AG08396 (cell line): Measurements from ENCODE around the gene SMKR1.
"Not testable (repeated sequence)": the region's sequence is repeated elsewhere in the genome, so short reads cannot be mapped to it uniquely, and the experiment has no call there.

Experiments
- DNase-seq: peaks from one replicate; pipeline ENCODE4 v3.0.0; 2012; ENCODE audit warnings: low spot score, mixed read lengths

SMKR1 gene

DNA sequence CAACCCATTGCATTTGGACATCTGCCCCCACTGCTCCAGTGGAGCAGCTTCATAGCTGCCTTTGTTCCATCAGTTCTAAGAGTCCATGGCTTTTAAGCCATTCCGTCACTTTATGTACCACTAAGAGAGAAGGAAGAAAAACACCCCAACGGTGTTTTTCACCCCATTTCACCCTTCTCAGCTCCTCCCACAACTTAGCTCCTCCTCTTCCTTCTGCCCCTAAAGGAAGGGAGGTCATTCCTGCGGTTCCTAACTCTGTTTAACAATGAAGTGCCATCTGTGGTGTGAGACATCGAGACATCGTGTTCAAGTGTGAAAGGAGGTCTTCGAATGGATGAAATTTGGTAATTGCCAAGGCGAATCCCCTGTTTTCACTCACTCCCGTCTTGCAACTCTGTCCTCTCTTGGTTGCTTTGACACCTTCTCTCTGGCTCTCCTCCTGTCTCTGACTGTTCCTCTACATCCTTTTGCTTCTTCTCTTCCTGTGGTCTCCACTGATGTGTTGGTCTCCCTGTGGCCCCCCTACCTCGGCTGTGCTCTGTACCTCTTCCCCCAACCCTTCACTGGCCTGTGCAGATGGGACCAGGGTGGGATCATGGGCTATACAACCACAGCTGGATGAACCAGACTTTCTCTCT lies 23.0 kb downstream of the SMKR1 start:
- DNase-seq, result no peak

DNA sequence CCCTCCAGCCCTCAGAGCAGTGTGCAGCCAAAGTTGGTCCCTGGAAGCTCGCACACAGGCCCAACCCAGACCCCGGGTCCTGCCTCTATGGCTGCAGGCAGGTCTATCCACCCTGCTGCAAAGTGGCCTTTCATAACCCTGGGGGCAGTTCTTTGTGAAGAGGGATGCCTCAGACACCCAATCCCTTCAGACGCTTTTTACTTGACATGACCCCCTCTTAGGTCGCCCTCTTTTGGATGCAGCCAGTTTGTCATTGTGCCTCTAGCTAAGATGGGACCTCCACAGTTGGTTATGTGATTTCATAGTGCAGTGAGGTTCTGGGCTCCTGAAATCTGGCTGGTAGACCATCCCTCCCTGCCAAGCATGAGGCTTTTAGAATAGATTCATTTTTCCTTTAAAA lies 27.3 kb downstream of the SMKR1 start:
- no peak for DNase-seq

DNA sequence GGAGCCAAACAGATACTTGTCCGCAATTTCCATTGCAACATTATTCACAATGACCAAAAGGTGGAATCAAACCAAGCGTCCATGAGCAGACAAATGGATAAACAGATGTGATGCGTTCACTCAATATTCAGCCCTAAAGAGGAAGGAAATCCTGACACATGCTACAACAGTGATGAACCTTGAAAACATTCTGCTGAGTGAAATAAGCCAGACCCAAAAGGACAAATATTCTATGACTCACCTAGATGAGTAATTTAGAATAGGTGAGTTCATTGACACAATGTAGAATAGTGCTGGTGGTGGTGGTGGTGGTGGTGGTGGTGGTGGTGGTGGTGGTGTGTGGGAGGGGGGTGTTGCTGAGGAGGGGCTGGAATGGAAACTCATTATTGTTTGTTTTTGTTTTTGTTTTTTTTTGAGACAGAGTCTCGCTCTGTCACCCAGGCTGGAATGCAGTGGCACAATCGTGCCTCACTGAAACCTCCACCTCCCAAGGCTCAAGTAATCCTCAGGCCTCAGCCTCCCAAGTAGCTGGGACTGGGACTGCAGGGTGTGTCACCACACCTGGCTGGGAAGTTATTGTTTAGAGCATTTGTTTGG lies 28.6 kb downstream of the SMKR1 start:
- DNase-seq, result no peak

GRCh38 chr7:129531721-129532120 lies 29.4 kb downstream of the SMKR1 start:
- no peak for DNase-seq

DNA sequence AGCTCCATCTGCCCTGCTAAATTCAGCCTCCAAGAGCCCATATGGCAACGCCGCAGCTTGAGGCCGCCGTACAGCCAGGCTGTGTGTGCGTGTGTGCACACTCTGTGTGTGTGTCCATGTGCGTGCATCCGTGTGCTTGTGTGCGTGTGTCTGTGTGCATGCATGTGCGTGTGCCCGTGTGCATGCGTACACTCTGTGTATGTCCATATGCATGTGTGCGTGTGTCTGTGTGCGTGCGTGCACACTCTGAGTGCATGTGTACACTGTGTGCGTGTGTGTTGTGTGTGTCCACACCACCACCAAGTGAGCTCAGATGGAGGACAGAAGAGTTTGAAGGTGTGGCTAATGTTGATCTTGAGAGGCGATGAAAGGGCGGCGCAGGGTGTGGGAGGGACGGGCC lies 30.0 kb downstream of the SMKR1 start:
- no peak for DNase-seq

DNA sequence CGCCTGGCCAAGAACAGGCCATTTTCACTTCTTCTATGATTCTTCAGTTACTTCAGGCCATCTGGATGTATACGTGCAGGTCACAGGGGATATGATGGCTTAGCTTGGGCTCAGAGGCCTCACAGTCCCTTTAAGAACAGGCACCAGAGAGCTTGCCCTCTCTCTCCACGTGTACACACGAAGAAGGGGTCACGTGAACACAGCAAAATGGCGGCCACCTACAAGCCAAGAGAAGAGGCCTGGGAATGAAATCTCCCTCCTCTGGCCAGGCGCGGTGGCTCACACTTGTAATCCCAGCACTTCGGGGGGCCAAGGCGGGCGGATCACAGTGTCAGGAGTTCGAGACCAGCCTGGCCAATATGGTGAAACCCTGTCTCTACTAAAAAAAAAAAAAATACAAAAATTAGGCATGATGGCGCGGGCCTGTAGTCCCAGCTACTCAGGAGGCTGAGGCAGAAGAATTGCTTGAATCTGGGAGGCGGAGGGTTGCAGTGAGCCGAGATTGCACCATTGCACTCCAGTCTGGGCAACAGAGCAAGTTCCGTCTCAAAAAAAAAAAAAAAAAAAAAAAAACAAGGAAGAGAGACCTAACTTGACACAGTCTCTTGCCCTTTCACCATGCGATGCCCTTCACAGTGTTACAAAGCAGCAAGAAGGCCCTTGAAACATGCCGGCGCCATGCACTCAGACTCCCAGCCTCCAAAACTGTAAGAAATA lies 32.4 kb downstream of the SMKR1 start:
- not testable (repeated sequence) for DNase-seq

DNA sequence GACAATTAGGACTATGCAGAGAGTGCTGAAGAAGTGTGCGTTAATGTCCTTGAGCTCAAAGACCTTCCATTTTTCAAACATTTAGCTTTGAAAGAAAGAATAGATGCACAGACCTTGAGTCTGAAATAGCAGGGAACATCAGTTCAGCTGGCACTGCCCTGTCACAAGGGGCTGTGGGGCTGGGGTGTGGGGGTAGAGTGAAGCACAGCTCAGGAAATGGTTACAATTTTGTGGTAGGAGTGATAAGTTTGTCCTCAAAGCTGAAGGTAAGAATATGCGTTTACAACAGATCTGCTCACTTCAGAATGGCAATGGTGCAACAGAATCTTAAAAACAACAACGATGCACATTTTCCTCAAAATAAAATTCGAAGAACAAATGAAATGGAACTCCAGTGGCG lies 33.6 kb downstream of the SMKR1 start:
- DNase-seq, result no peak

DNA sequence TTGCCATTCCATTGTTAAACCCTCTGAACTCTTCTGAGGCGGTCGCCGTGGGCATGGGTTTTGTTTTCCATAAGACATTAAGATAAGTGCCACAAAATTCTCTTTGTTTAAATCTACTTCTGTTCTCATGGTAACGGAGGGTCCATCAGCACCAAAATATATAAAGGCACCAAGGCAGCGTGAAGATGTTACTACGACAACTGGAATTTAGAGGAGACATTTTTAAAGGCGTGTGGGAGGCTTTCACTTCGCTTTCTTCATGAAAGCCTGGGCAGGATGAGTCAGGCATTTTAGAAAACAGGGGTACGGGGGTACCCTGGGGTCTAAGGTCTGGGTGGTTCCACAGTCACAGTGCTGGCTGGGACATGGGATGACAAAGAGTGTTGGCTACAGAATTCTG lies 34.0 kb downstream of the SMKR1 start:
- no peak for DNase-seq

GRCh38 chr7:129538790-129539189 lies 36.5 kb downstream of the SMKR1 start:
- DNase-seq, result no peak

- no peak for DNase-seq
These were observed 38.0 kb downstream of the SMKR1 start for GRCh38 chr7:129540340-129540739.

DNA sequence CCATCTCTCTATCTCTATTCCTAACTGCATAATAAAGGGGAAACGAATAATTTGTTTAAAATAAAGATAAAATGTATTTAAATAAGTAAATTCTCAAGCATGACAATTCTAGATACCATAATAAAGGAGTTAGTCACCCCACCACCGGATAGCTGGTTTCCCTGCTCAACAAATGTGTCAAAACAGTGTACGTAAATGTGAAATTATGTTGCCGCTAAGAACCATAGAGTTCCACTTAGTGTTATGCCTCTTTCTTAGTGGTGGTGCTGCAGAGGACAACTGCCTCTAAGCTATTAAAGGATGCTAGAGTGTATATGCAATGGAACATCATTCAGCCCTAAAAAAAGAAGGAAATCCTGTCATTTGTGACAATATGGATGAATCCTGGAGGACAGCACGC lies 42.4 kb downstream of the SMKR1 start:
- no peak for DNase-seq

- DNase-seq, result no peak
These were observed 48.5 kb downstream of the SMKR1 start for GRCh38 chr7:129550693-129551360.

DNA sequence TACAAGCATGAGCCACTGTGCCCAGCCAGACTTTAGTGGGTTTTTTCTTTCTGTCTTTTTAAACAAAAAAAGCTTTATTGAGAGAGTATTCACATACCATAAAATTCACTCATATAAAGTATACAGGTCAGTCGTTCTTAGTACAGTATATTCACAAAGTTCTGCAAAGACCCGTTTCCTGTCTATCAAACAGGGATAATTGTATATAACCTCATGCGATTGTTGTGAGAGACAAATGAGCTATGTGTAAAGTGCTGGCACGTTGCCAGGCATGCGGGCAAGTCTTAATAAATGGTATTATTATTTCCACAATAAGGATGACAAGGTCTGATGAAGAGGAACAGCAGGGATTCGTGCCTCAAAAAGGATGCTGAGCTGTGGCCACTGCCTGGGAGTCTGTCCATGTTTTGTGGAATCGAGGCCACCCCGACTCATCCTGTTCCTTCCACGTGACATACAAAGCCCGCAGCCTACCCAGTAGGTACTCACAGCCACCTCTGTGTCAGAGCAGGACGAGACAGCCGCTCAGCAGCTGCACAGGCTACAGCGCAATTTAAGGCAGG lies 51.6 kb downstream of the SMKR1 start:
- DNase-seq, result peak; percentile 26

DNA sequence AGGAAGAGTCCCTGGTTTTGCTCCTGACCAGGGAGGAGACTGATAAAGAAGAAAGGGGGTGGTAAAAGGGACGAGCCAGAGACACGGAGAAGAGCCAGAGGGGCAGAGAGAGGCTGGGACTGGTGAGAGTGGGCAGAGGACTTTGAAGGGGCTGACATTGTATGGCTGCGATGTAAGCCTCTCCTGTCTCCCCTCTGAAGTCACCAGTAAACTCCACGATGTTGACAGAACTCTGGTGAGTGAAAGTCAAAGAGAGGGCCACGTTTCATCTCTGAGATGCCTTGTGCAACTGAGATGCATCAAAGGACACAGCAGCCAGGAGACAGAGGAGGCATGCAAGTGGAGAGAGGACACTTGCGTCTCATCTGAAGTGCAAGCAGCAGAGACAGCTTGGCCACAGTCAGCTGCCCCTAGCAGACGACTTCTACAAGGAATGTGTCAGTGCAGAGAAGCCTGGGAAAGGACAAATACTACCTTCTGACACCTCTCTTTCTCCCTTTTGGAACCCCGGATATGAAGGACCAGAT lies 54.3 kb downstream of the SMKR1 start:
- no peak for DNase-seq

DNA sequence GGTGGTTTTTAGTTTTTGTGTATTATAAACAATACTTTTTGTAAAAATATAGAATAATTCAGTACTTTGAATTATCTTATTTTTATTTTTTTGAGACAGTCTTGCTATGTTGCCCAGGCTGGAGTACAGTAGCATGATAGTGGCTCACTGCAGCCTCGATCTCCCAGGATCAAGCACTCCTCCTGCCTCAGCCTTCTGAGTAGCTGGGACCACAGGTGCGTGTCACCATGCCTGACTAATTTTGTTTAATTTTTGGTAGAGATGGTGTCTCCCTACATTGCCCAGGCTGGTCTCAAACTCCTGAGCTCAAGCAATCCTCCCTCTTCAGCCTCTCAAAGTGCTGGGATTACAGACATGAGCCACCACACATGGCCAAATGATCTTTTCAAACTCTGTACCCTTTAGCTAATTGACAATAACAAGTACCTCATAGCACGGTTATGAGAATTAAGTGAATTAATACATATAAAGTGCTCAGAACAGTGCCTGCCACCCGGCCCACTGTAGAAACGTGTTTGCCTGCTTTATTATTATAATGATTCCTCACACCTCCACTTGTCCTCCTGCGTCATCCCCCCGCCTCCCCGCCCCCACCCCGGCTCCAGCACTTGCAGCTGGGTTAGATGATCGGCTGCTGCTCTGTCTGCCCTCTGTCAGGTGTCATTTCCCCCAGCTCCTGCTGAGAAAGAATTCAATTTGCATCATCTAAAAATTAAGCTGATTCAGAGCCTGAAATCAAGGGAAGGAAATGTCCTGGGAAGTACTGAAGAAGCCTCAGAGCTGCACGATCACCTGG lies 55.6 kb downstream of the SMKR1 start:
- no peak for DNase-seq

- DNase-seq, result no peak
These were observed 57.2 kb downstream of the SMKR1 start for GRCh38 chr7:129559564-129559963.

DNA sequence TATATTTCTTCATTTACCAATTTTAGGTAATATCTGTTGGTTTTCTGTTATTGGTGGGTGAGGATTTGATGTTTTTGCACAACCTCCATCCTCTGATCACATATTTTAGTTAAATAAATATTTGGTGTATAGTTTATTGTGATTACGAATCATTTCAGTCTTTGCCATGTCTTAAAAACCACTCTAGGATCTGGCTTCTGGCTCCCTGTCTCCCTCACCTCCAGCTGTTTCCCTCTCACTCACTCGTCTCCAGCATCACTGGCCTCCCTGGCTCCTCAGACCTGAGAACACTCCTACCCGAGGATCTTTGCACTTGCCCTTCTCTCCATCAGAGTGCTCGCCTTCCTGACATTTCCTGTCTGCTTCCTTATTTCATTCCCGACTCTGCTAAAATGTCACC lies 58.5 kb downstream of the SMKR1 start:
- DNase-seq, result no peak

DNA sequence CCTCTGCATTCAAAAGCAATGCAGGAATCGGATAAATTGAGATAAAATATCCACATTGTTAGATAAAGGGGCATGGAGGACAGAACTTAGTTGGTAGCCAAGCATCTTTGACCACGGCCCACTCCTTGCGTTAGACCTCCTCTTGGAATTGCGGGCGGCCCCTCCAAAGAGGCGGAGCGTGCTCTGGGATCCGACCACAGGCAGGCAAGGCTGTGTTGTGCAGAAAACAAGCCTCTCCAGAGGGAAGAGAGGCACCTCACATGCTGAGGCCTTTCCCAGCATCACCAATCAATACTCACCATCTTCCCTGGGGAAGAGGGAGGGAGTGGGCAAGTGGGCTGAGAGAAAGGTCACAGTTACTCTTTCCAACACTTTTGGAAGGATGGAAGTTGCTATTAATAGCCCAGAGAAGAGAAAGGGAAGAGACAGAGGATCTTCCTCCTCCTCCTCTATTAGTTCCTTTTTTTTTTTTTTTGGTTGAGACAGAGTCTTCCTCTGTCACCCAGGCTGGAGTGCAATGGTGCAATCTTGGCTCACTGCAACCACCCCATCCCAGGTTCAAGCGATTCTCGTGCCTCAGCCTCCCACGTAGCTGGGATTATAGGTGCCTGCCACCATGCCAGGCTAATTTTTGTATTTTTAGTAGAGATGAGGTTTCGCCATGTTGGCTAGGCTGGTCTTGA lies 59.5 kb downstream of the SMKR1 start:
- no peak for DNase-seq
